Inferior parietal cortex (tissue), 1 donor: ENCODE results near the gene ELL3.

Source experiments
- DNase-seq: peaks from one replicate; pipeline ENCODE4 v3.0.0-alpha.2; 2016; ENCODE audit errors: extremely low spot score

The ELL3 gene

DNA sequence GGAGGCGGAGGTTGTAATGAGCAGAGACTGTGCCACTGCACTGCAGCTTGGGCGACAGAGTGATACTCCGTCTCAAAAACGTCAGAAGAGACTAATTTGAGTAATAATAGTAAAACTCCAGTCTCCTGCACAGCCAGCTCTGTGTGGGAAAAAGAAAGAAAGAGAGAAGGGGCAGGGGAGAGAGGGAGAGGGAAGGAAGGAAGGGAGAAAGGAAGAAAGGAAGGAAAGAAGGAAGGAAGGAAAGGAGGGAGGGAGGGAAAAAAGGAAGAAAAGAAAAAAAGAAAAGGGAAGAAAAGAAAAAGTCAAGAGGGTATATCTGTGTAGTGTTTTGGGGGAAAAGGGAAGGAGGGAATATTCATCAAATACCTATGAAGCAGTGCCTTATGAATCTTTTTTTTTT is 53.6 kb downstream of the ELL3 start:
- no peak for DNase-seq
